HepG2 (cell line): ENCODE data around the gene SMARCB1. TPM values are rescaled to one million over a fixed set of nuclear protein-coding genes. Genes with fewer than 3 reads are reported as not detected.
A peak's percentile ranks its signal among the peaks of the same experiment; 100 is the strongest.

Experiments used
- CEBPB ChIP-seq: IDR thresholded peaks from 2 replicates; pipeline ENCODE4 v1.6.1; 2011; ENCODE audit warnings: low read depth, low read length, improper control_type of control experiment, borderline replicate concordance
- CEBPZ ChIP-seq: IDR thresholded peaks from 2 replicates; pipeline ENCODE4 v1.6.1; 2012; ENCODE audit warnings: low read length, improper control_type of control experiment
- FOXA3 ChIP-seq: IDR thresholded peaks from 2 replicates; pipeline ENCODE4 v1.6.1; 2016; ENCODE audit warnings: missing genetic modification reagents, missing compliant biosample characterization
- HOXD1 ChIP-seq: sonication (generic); formaldehyde crosslinking; IDR thresholded peaks from 2 replicates; pipeline ENCODE4 v1.5.0; 2020; ENCODE audit warnings: missing genetic modification reagents
- IKZF1 ChIP-seq: fragments of 450-650 bp; IDR thresholded peaks from 2 replicates; pipeline ENCODE4 v1.7.1; 2016
- KAT2B ChIP-seq: fragments of 150-350 bp; IDR thresholded peaks from 2 replicates; pipeline ENCODE4 v1.6.1; 2014; ENCODE audit warnings: low read depth, low read length, borderline replicate concordance
- POLR2AphosphoS2 ChIP-seq: IDR thresholded peaks from 2 replicates; pipeline ENCODE4 v1.6.1; 2011; ENCODE audit warnings: low read depth, low read length, improper control_type of control experiment
- PRDM4 ChIP-seq: sonication (generic); formaldehyde crosslinking; IDR thresholded peaks from 2 replicates; pipeline ENCODE4 v1.9.0; 2021; ENCODE audit warnings: missing genetic modification reagents, borderline replicate concordance
- SALL2 ChIP-seq: sonication (generic); formaldehyde crosslinking; IDR thresholded peaks from 2 replicates; pipeline ENCODE4 v1.8.1; 2023; ENCODE audit warnings: mild to moderate bottlenecking, missing genetic modification reagents, inconsistent platforms
- SIN3A ChIP-seq: IDR thresholded peaks from 2 replicates; pipeline ENCODE4 v1.6.1; 2011; ENCODE audit warnings: low read depth, mild to moderate bottlenecking, control low read depth, low read length, borderline replicate concordance
- THAP8 ChIP-seq: sonication (generic); formaldehyde crosslinking; IDR thresholded peaks from 2 replicates; pipeline ENCODE4 v1.5.1; 2020; ENCODE audit warnings: missing genetic modification reagents, mild to moderate bottlenecking, borderline replicate concordance
- ZNF367 ChIP-seq: sonication (generic); formaldehyde crosslinking; IDR thresholded peaks from 2 replicates; pipeline ENCODE4 v1.4.0; 2020; ENCODE audit warnings: missing genetic modification reagents, borderline replicate concordance
- ZNF557 ChIP-seq: sonication (generic); formaldehyde crosslinking; IDR thresholded peaks from 2 replicates; pipeline ENCODE4 v1.4.0; 2020; ENCODE audit warnings: missing genetic modification reagents
- ZNF646 ChIP-seq: sonication (generic); formaldehyde crosslinking; IDR thresholded peaks from 2 replicates; pipeline ENCODE4 v1.9.0; 2021; ENCODE audit warnings: mild to moderate bottlenecking, missing genetic modification reagents
- ZNF841 ChIP-seq: sonication (generic); formaldehyde crosslinking; IDR thresholded peaks from 2 replicates; pipeline ENCODE4 v1.8.1; 2023; ENCODE audit warnings: missing genetic modification reagents, borderline replicate concordance
- polyA plus RNA-seq, 8 experiments: library from polyadenylated mRNA; depleted of rRNA in 3 of 8; stranded (reverse) in 7 of 8; unstranded in 1 of 8; fragments of >200 nt; fragmentation: Illumina TruSeq in 4 of 8; extraction: Trizol in 4 of 8; gene quantifications; 2 replicates each; pipeline versions ENCODE4 v1.2.1 to v1.2.3, GENCODE V29; 2011 to 2016; ENCODE audit warnings: low read depth in 4 of 8, missing spikeins in 1 of 8, mixed read lengths in 1 of 8; ENCODE audit not compliant: insufficient read depth in 1 of 8
- total RNA-seq, 5 experiments: library from RNA; depleted of rRNA; stranded (reverse); fragments of >200 nt; fragmentation: Illumina TruSeq; extraction: Trizol; gene quantifications; 2 replicates each; pipeline ENCODE4 v1.2.3, GENCODE V29; 2016; ENCODE audit warnings: low read depth in 1 of 5

Gene SMARCB1
- total and polyA plus RNA-seq, 2 of the 13 experiments (the other 11 are each of a cell fraction or from before 2014, with no cell fraction given): 74.0 to 166 TPM

- TF ChIP-seq CEBPZ: no peak
- 0 out of 2 replicates have a peak, but pooled peaks have one; percentile 9 for TF ChIP-seq ZNF557
- TF ChIP-seq HOXD1 (CRISPR knock-in tag): 0 out of 2 replicates have a peak, but pooled peaks have one; percentile 32
- no peak for TF ChIP-seq PRDM4 (CRISPR knock-in tag)
- no peak for TF ChIP-seq IKZF1
- TF ChIP-seq POLR2AphosphoS2: no peak
- TF ChIP-seq ZNF646 (CRISPR knock-in tag): no peak
- TF ChIP-seq SALL2 (CRISPR knock-in tag): no peak
- no peak for TF ChIP-seq CEBPB
- peak; percentile 60; the same call in 1 of the 2 replicates for TF ChIP-seq SIN3A
- no peak for TF ChIP-seq KAT2B
- peak; percentile 38; the same call in 1 of the 2 replicates for TF ChIP-seq FOXA3 (CRISPR knock-in tag)
- TF ChIP-seq THAP8 (CRISPR knock-in tag): no peak
- no peak for TF ChIP-seq ZNF367 (CRISPR knock-in tag)
- no peak for TF ChIP-seq ZNF841
Measured at GRCh38 chr22:23849009-23850006, 62.5 kb downstream of the SMARCB1 start (continued).
